Rectal smooth muscle tissue (tissue), 1 donor: Measurements from ENCODE around the gene DEFB123.
A peak's percentile ranks its signal among the peaks of the same experiment; 100 is the strongest.

Experiments
- H3K27ac ChIP-seq: one replicate; pipeline ENCODE4 v1.7.0; 2013; ENCODE audit warnings: low read depth, low read length, inconsistent platforms
- H3K27me3 ChIP-seq: one replicate; pipeline ENCODE4 v1.7.0; 2013; ENCODE audit warnings: low read length; ENCODE audit not compliant: control insufficient read depth, insufficient read depth
- H3K36me3 ChIP-seq: one replicate; pipeline ENCODE4 v1.7.0; 2013; ENCODE audit warnings: low read length; ENCODE audit not compliant: control insufficient read depth, insufficient read depth
- H3K4me1 ChIP-seq: one replicate; pipeline ENCODE4 v1.7.0; 2013; ENCODE audit warnings: low read length; ENCODE audit not compliant: control insufficient read depth, insufficient read depth
- H3K4me3 ChIP-seq: one replicate; pipeline ENCODE4 v1.7.0; 2013; ENCODE audit warnings: low read length
- H3K9ac ChIP-seq: one replicate; pipeline ENCODE4 v1.7.0; 2013; ENCODE audit warnings: low read length

DEFB123 gene

GRCh38 chr20:31475472-31476293, 35.3 kb downstream of the DEFB123 start:
- H3K9ac ChIP-seq: peak overlapping the region; percentile 51
- H3K36me3 ChIP-seq: no peaks in the 10 kb centered on the region
- H3K4me1 ChIP-seq: no peaks in the 10 kb centered on the region
- H3K27me3 ChIP-seq: no peaks in the 10 kb centered on the region
- peak overlapping the region; percentile 48 for H3K27ac ChIP-seq
- peak overlapping the region; percentile 55 for H3K4me3 ChIP-seq

- no peaks in the 10 kb centered on the region for H3K27me3 ChIP-seq
- H3K9ac ChIP-seq: no peak overlapping the region
- no peaks in the 10 kb centered on the region for H3K36me3 ChIP-seq
- no peak overlapping the region for H3K27ac ChIP-seq
- H3K4me1 ChIP-seq: no peaks in the 10 kb centered on the region
- H3K4me3 ChIP-seq: no peak overlapping the region
Measured at GRCh38 chr20:31476294-31476585, 35.8 kb downstream of the DEFB123 start.

- Histone ChIP-seq H3K9ac (no peak overlapping the region), H3K4me1 (no peaks in the 10 kb centered on the region), H3K27me3 (no peaks in the 10 kb centered on the region), H3K36me3 (no peaks in the 10 kb centered on the region), H3K27ac (no peak overlapping the region), H3K4me3 (no peak overlapping the region)
Measured at GRCh38 chr20:31476643-31477215, 36.3 kb downstream of the DEFB123 start.

GRCh38 chr20:31484001-31484400, 43.6 kb downstream of the DEFB123 start:
- peaks cover 5% of the 10 kb centered on the region for H3K4me1 ChIP-seq
- no peak overlapping the region for H3K4me3 ChIP-seq
- peaks cover 2% of the 10 kb centered on the region for H3K36me3 ChIP-seq
- no peak overlapping the region for H3K27ac ChIP-seq
- H3K9ac ChIP-seq: no peak overlapping the region
- H3K27me3 ChIP-seq: peaks cover 4% of the 10 kb centered on the region

- Histone ChIP-seq H3K4me1 (peaks cover 5% of the 10 kb centered on the region), H3K36me3 (peaks cover 2% of the 10 kb centered on the region), H3K9ac (no peak overlapping the region), H3K27me3 (peaks cover 4% of the 10 kb centered on the region), H3K27ac (peak overlapping the region; percentile 73), H3K4me3 (peak overlapping the region; percentile 11)
Measured at GRCh38 chr20:31485450-31486339, 45.3 kb downstream of the DEFB123 start.

- Histone ChIP-seq H3K9ac (no peak overlapping the region), H3K27me3 (peaks cover 4% of the 10 kb centered on the region), H3K4me3 (no peak overlapping the region), H3K27ac (peak overlapping the region; percentile 57), H3K4me1 (peaks cover 5% of the 10 kb centered on the region), H3K36me3 (peaks cover 2% of the 10 kb centered on the region)
Measured at GRCh38 chr20:31488115-31488514, 47.7 kb downstream of the DEFB123 start.

GRCh38 chr20:31489152-31489551, 48.7 kb downstream of the DEFB123 start:
- no peak overlapping the region for H3K9ac ChIP-seq
- H3K4me3 ChIP-seq: no peak overlapping the region
- H3K27ac ChIP-seq: no peak overlapping the region
- H3K36me3 ChIP-seq: peaks cover 2% of the 10 kb centered on the region
- peaks cover 5% of the 10 kb centered on the region for H3K4me1 ChIP-seq
- H3K27me3 ChIP-seq: peaks cover 4% of the 10 kb centered on the region

- Histone ChIP-seq H3K27me3 (peaks cover 4% of the 10 kb centered on the region), H3K4me1 (peaks cover 5% of the 10 kb centered on the region), H3K27ac (no peak overlapping the region), H3K36me3 (no peaks in the 10 kb centered on the region), H3K9ac (no peak overlapping the region), H3K4me3 (no peak overlapping the region)
Measured at GRCh38 chr20:31490752-31491151, 50.3 kb downstream of the DEFB123 start.

GRCh38 chr20:31494131-31494530, 53.7 kb downstream of the DEFB123 start:
- H3K36me3 ChIP-seq: no peaks in the 10 kb centered on the region
- no peak overlapping the region for H3K9ac ChIP-seq
- no peaks in the 10 kb centered on the region for H3K27me3 ChIP-seq
- H3K4me3 ChIP-seq: no peak overlapping the region
- no peak overlapping the region for H3K27ac ChIP-seq
- peaks cover 8% of the 10 kb centered on the region for H3K4me1 ChIP-seq

GRCh38 chr20:31496761-31497295, 56.4 kb downstream of the DEFB123 start:
- Histone ChIP-seq H3K4me3 (peak overlapping the region; percentile 44), H3K27me3 (no peaks in the 10 kb centered on the region), H3K4me1 (peaks cover 8% of the 10 kb centered on the region), H3K36me3 (no peaks in the 10 kb centered on the region), H3K9ac (no peak overlapping the region), H3K27ac (peak overlapping the region; percentile 60)

GRCh38 chr20:31497838-31498540, 57.6 kb downstream of the DEFB123 start:
- H3K4me3 ChIP-seq: no peak overlapping the region
- no peak overlapping the region for H3K9ac ChIP-seq
- H3K27ac ChIP-seq: no peak overlapping the region
- H3K36me3 ChIP-seq: no peaks in the 10 kb centered on the region
- no peaks in the 10 kb centered on the region for H3K27me3 ChIP-seq
- peaks cover 10% of the 10 kb centered on the region for H3K4me1 ChIP-seq
